Cardiac fibroblast (primary cell): ENCODE results near the gene RHOH.

Source experiments
- DNase-seq, 2 donors: peaks; one replicate each; pipeline versions ENCODE4 v3.0.0 to v3.0.0-alpha.2; 2010; ENCODE audit warnings: low read depth in 2 of 2
- H3K4me3 ChIP-seq, 2 donors: replicated peaks in 1 of 2; 1 replicate in 1 of 2; 2 replicates in 1 of 2; pipeline ENCODE4 v1.5.1; 2011; ENCODE audit warnings: low read depth in 2 of 2, low read length in 2 of 2, mild to moderate bottlenecking in 2 of 2, moderate library complexity in 1 of 2
- CTCF ChIP-seq: IDR thresholded peaks from one replicate; pipeline ENCODE4 v1.5.1; 2011; ENCODE audit warnings: low read depth, mild to moderate bottlenecking, low read length, inconsistent platforms

The RHOH gene

GRCh38 chr4:40204507-40205258 lies 7.9 kb downstream of the RHOH start:
- no peak overlapping the region for H3K4me3 ChIP-seq
- TF ChIP-seq CTCF = no peak
- DNase-seq = no peak

GRCh38 chr4:40205259-40206198 lies 8.7 kb downstream of the RHOH start:
- no peak overlapping the region for H3K4me3 ChIP-seq
- no peak for DNase-seq

GRCh38 chr4:40206426-40206825 lies 9.6 kb downstream of the RHOH start:
- no peak for TF ChIP-seq CTCF
- H3K4me3 ChIP-seq = no peak overlapping the region

More at GRCh38 chr4:40205259-40206198, 8.7 kb downstream of the RHOH start:
- no peak for TF ChIP-seq CTCF

GRCh38 chr4:40209401-40209800 lies 12.6 kb downstream of the RHOH start:
- no peak for DNase-seq
- H3K4me3 ChIP-seq = no peak overlapping the region
- TF ChIP-seq CTCF = no peak

More at GRCh38 chr4:40206426-40206825, 9.6 kb downstream of the RHOH start:
- DNase-seq = no peak

- no peak for TF ChIP-seq CTCF
- no peak overlapping the region for H3K4me3 ChIP-seq
- DNase-seq = no peak
These were observed 13.9 kb downstream of the RHOH start for GRCh38 chr4:40210776-40211175.

- DNase-seq = peak in 1 of 2 donors; percentile 44
- no peak overlapping the region for H3K4me3 ChIP-seq
These were observed 14.7 kb downstream of the RHOH start for GRCh38 chr4:40211224-40212185.

More at GRCh38 chr4:40211224-40212185, 14.7 kb downstream of the RHOH start:
- TF ChIP-seq CTCF = no peak
